Activated CD4-positive, alpha-beta T cell treated with anti-CD3 and anti-CD28 coated beads for 36 hours (primary cell): ENCODE results near the gene RPL27A. TPM values are rescaled to one million over a fixed set of nuclear protein-coding genes. Genes with fewer than 3 reads are reported as not detected.
A peak's percentile ranks its signal among the peaks of the same experiment; 100 is the strongest.

ENCODE experiments used
- ATAC-seq: fragments of 200-7000 bp; cut with Tn5 transposase; one replicate; pipeline ENCODE4 v1.10.0; 2021; ENCODE audit warnings: mild to moderate bottlenecking, moderate library complexity
- CTCF ChIA-PET: fragments of 350-600 bp; sonication (Branson Sonifier 250); formaldehyde crosslinking; loops from one replicate; lab custom pipeline; 2021; ENCODE audit warnings: antibody characterized with exemption; lab: Charles Lee
- POLR2A ChIA-PET: fragments of 350-600 bp; sonication (Branson Sonifier 250); formaldehyde crosslinking; loops from one replicate; lab custom pipeline; 2021; ENCODE audit warnings: antibody characterized with exemption, inconsistent platforms; lab: Charles Lee
- DNase-seq: peaks from one replicate; pipeline ENCODE4 v3.0.0-alpha.2; 2020
- H3K27ac Mint-ChIP-seq: one replicate; pipeline ENCODE4 v1.8.0; 2021; ENCODE audit warnings: mixed read lengths
- H3K27me3 Mint-ChIP-seq: one replicate; pipeline ENCODE4 v1.8.0; 2021; ENCODE audit warnings: mixed read lengths
- H3K36me3 Mint-ChIP-seq: one replicate; pipeline ENCODE4 v1.8.0; 2021; ENCODE audit warnings: low read depth, mixed read lengths
- H3K4me1 Mint-ChIP-seq: one replicate; pipeline ENCODE4 v1.8.0; 2021; ENCODE audit warnings: mixed read lengths
- H3K4me3 Mint-ChIP-seq: one replicate; pipeline ENCODE4 v1.8.0; 2021; ENCODE audit warnings: mild to moderate bottlenecking, moderate library complexity, mixed read lengths
- H3K9me3 Mint-ChIP-seq: one replicate; pipeline ENCODE4 v1.8.0; 2021; ENCODE audit warnings: low read depth, mixed read lengths
- intact Hi-C, 2 experiments: fragments of 100-400 bp; cut with DNase I in 1 of 2; cut with micrococcal nuclease in 1 of 2; formaldehyde crosslinking; loops; one replicate each; pipeline versions ENCODE4 v1.14.2 to v1.15.1; 2022 to 2024; cut with DNase I, micrococcal nuclease
- total RNA-seq, 2 experiments: library from RNA; stranded (reverse); gene quantifications; one replicate each; pipeline ENCODE4 v1.2.3, GENCODE V29; 2021

RPL27A gene
- 1,000 to 10,000 TPM in 1 of 2 experiments, 100 to 1,000 TPM in 1; 688 to 1,021 TPM for total RNA-seq

DNA sequence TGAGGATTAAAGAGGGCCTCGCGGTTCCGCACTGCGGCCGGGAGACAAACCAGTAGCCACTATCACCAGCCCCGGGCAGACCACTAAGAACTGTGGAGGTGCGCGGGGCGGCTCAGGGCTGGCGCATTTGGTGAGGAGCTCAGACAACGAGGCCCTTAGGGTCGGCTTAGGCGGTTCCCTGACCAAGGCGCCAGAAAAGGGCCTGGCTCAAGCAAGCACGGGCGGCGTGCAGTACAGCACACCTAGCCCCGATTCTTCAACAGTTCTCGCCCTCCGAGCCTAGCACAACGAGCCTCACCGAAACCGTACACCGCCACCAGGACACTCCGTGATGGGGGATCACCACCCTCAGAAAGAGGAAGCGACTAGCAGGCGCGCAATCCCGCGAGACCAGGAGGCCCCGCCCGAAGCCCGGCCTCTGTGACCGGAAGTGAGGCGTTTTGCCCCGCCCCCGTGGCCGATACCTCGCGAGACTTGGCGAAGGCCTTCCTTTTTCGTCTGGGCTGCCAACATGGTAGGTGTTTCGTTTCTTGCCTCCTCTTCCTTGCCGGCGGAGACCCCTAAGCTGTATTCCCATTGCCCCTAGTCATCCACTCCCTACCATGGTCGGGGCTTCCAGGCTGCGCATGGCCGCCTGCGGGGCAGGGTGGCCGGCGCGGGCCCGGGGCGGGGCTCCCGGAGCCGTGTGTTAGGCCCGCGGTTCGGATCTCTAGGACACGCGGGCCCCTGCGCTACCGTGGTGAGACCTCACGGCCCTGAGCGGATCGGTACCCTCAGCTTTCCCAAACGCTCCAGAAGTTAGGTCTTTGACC, at the start of gene RPL27A, which contains the start of gene TRIM66:
TSS of gene RPL27A (plus strand) at position 490 of the 812 bp plus-strand sequence. CDS start at position 512, 22 bp downstream.
TSS of gene TRIM66 (minus strand) at position 363 of the 812 bp plus-strand sequence. CDS start 10,391 bp downstream, outside the sequence.
- peaks cover 46% of the 10 kb centered on the region for H3K4me1 Mint-ChIP-seq
- ChIA-PET CTCF (interaction anchor here (0.6 kb wide), 2 partner anchors 277 to 1009 kb away, joined by 3 read pairs; no protein-coding TSS in a partner anchor), POLR2A (interaction anchor here (0.8 to 1.5 kb wide), 2 partner anchors 15 to 89 kb away, joined by 3 read pairs; partner anchors contain the start of gene STK33)
- DNase-seq (peak; percentile 99), ATAC-seq (peak; percentile 96)
- peaks cover 73% of the 10 kb centered on the region for H3K36me3 Mint-ChIP-seq
- intact Hi-C loops = loop anchor here (1.0 to 10.0 kb wide), 13 partner anchors 229 to 1772 kb away; partner anchors contain the start of genes TMEM9B (in 2 of the 2), ADM (in 1 of the 2), AKIP1 (in 1 of the 2) and AMPD3 (in 1 of the 2)
- peaks cover 2% of the 10 kb centered on the region for H3K9me3 Mint-ChIP-seq
- H3K4me3 Mint-ChIP-seq = peak within 1 kb of the TSS; percentile 97
- no peaks in the 10 kb centered on the region for H3K27me3 Mint-ChIP-seq
- H3K27ac Mint-ChIP-seq = peak within 1 kb of the TSS; percentile 98

DNA sequence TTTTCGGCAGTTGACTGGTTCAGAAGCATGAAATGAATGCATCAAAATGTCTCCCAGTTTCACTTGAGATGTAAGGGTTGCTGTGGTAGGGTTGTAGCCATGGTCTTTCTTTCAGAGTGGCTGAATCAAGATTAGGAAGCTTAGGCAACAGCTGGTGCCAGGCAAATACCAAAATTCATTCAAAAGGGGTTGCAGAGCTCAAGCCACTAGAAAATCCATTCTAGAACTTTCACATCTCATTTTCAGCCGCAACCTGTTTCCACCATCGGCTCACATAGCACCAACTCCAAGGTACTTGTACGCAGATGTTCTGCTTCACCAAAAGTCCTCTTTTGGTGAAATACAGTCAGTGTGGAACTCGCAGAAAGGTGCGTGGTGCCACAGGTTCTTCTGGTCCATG, 48.1 kb upstream of the RPL27A start:
- ChIA-PET CTCF (no interaction called here), POLR2A (no interaction called here)
- intact Hi-C loops = no loop called here
- ATAC-seq (no peak), DNase-seq (no peak)
- H3K27me3 Mint-ChIP-seq = no peaks in the 10 kb centered on the region
- H3K4me1 Mint-ChIP-seq = no peaks in the 10 kb centered on the region
- H3K36me3 Mint-ChIP-seq = peaks cover 42% of the 10 kb centered on the region
- H3K27ac Mint-ChIP-seq = no peak overlapping the region
- H3K4me3 Mint-ChIP-seq = no peak overlapping the region
- H3K9me3 Mint-ChIP-seq = peaks cover 3% of the 10 kb centered on the region

DNA sequence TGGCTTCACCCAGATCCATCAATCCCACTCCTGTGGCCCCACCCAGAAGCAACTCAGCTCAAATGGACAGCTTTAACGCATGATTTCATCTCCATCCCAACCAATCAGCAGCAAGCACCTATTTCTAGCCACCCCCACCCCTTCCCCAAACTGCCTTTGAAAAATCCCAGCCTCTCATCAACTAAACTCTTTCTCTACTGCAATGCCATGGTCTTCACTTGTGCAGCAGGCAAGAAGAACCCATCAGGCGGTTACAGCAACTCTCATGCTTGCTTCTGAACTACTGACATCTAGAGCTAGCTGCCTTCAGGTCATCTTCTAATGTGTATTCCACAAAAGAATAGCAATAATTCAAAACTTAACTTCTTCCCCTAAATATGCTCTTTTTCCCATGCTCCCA, 46.5 kb upstream of the RPL27A start:
- no peak for DNase-seq
- peaks cover 2% of the 10 kb centered on the region for H3K4me1 Mint-ChIP-seq
- CTCF ChIA-PET = no interaction called here
- H3K9me3 Mint-ChIP-seq = peaks cover 3% of the 10 kb centered on the region
- H3K27me3 Mint-ChIP-seq = no peaks in the 10 kb centered on the region
- POLR2A ChIA-PET = no interaction called here
- no peak for ATAC-seq
- no peak overlapping the region for H3K27ac Mint-ChIP-seq
- intact Hi-C loops = no loop called here
- H3K36me3 Mint-ChIP-seq = peaks cover 50% of the 10 kb centered on the region
- H3K4me3 Mint-ChIP-seq = no peak overlapping the region

DNA sequence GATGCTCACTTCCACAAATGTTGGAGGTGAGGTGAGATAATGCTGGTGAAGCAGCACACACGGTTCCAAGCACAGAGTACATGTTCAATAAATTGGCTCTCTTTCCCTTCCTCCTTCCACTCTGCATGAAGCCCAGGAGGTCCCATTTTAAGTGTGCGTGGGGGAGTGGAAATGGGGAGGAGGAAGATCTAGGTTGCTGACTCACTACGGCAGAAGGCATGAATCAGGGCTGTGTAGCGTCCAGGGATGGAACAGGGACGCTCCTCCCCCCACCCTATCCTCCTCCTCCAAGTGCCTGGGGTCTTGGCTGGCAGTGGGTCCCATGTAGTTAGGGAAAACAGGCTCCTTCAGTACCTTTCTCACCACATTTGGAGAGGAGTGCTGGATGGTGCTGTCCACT, 44.3 kb upstream of the RPL27A start:
- no peak for DNase-seq
- ChIA-PET POLR2A (no interaction called here), CTCF (no interaction called here)
- intact Hi-C loops = no loop called here
- Mint-ChIP-seq H3K9me3 (peaks cover 3% of the 10 kb centered on the region), H3K27ac (no peak overlapping the region), H3K4me1 (peaks cover 9% of the 10 kb centered on the region), H3K27me3 (no peaks in the 10 kb centered on the region), H3K4me3 (no peak overlapping the region), H3K36me3 (peaks cover 61% of the 10 kb centered on the region)
- ATAC-seq = no peak

DNA sequence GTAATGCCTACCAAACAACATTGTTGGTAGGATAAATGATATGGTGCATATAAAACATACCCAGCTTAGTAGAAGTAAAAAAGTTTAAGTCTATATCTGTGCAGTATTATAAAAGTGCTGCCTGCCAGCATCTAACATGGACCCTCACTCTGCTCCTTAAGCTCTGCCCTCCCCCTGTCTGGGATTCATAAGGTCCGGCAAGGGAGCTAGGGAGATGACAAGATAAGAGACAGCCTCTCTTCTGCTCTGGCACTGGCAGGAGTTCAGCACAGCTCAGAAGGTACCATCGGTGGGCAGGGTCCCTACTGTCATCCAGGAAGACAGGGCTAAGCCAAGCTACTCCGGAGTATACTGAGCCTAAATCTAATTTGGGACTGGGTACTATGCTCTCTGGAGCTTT, 42.9 kb upstream of the RPL27A start:
- Mint-ChIP-seq H3K4me3 (no peak overlapping the region), H3K27me3 (no peaks in the 10 kb centered on the region), H3K9me3 (peaks cover 3% of the 10 kb centered on the region), H3K27ac (no peak overlapping the region), H3K4me1 (peaks cover 9% of the 10 kb centered on the region), H3K36me3 (peaks cover 61% of the 10 kb centered on the region)
- ChIA-PET CTCF (no interaction called here), POLR2A (no interaction called here)
- intact Hi-C loops = no loop called here
- DNase-seq (no peak), ATAC-seq (no peak)

DNA sequence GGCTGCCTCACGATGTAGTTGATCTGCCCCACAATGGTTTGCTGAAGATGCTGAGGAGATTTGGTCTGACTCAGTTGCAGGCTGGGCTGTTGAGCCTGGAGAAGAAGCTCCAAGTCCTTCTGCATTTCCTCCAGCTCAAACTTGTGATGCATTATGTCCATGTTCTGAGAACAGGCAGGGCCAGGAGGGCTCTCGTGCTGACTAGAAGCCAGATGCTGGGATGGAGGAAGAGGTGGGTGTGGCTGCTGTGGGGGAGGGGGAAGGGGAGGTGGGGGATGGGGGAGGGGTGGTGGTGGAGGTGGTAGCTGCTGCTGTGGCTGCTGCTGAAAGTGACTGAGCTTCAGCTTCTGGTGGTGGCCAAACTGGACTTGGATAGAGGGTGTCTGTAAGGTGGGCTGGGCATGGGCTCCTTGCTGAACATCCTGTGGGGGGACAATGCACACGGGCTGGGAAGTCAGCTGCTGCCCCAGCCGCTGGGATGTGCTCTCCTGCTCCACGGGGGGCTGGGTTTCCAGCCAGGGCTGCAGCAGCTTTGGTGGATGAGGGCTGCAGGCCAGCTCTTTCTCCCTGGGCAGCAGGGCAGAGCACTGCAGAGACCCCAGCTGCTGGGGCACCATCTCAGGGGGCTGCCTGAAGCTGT, 42.2 kb upstream of the RPL27A start:
- no peak overlapping the region for H3K27ac Mint-ChIP-seq
- ATAC-seq (no peak), DNase-seq (no peak)
- no peak overlapping the region for H3K4me3 Mint-ChIP-seq
- no peaks in the 10 kb centered on the region for H3K27me3 Mint-ChIP-seq
- H3K36me3 Mint-ChIP-seq = peaks cover 58% of the 10 kb centered on the region
- POLR2A ChIA-PET = no interaction called here
- peaks cover 9% of the 10 kb centered on the region for H3K4me1 Mint-ChIP-seq
- intact Hi-C loops = no loop called here
- CTCF ChIA-PET = no interaction called here
- H3K9me3 Mint-ChIP-seq = peaks cover 3% of the 10 kb centered on the region

DNA sequence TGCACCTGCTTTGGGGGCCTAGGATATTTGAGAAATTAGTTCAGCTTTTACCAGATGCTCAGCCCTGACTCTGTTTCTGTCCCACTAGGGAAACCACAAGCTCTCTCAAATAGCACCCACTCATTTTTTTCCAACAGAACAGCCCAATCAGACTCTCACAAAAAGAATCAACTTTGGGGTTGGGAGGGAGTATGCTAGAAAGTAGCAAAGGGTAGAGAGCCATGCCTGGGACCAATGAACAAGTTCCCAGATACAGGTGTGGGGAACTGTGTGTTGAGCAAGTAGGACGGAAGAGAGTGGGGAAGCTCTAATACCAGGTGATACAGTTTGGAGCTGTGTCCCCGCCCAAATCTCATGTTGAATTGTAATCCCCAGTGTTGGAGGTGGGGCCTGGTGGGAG, 41.3 kb upstream of the RPL27A start:
- DNase-seq = no peak
- H3K36me3 Mint-ChIP-seq = peaks cover 52% of the 10 kb centered on the region
- CTCF ChIA-PET = interaction anchor here (0.8 kb wide), 1 partner anchor 145 kb away, joined by 3 read pairs; no protein-coding TSS in a partner anchor
- H3K4me1 Mint-ChIP-seq = peaks cover 9% of the 10 kb centered on the region
- POLR2A ChIA-PET = no interaction called here
- no peak overlapping the region for H3K27ac Mint-ChIP-seq
- intact Hi-C loops = no loop called here
- H3K27me3 Mint-ChIP-seq = no peaks in the 10 kb centered on the region
- ATAC-seq = no peak
- peaks cover 3% of the 10 kb centered on the region for H3K9me3 Mint-ChIP-seq
- no peak overlapping the region for H3K4me3 Mint-ChIP-seq

DNA sequence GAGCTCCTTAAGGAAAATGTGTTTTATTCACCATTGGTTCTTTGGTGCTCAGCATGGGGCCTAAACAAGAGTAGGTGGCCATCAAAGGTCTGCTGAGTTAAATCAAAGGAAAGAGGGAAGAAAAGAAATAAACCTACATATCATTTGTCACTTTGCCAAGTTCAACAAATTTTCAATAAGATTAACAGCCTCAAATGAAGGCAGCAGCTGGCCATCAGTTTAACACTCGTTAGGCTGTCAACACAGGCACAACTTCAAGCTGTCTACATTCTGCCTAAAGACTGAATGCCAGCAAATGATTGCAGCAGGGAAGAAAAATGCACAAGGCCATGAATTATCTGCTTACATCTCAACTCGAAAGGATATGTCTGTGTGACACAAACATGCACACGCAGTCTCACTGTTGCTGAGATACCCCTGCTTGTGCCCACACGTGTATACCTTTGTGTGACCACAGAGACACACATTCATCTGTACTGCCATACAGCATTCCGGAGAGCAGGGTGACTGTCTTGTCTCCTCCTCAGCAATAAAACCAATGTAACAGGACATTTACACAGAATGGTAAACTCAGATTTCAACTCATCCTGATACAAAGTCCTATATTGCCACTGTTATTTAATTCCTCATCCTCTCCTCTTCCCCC, 40.3 kb upstream of the RPL27A start:
- no peak for ATAC-seq
- ChIA-PET CTCF (no interaction called here), POLR2A (no interaction called here)
- H3K9me3 Mint-ChIP-seq = no peaks in the 10 kb centered on the region
- no peak overlapping the region for H3K27ac Mint-ChIP-seq
- H3K4me1 Mint-ChIP-seq = peaks cover 9% of the 10 kb centered on the region
- no peak for DNase-seq
- no peaks in the 10 kb centered on the region for H3K27me3 Mint-ChIP-seq
- no peak overlapping the region for H3K4me3 Mint-ChIP-seq
- intact Hi-C loops = no loop called here
- peaks cover 47% of the 10 kb centered on the region for H3K36me3 Mint-ChIP-seq

DNA sequence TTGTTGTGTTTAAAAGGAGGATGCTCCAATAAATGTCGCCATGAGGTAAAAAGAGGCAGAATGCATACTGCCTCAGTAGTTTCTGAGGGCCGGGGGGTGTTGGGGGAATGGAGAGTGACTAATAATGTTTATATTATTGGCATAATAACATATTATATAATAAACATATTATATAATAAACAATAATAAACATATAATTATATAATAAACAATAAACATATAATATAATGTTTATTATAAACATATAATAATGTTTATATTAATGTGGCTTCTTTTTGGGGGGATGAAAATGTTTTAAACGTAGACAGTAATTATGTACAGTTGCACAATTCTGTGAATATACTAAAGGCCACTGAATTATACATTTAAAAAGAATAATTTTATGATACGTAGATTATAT, 35.7 kb upstream of the RPL27A start:
- intact Hi-C loops = no loop called here
- POLR2A ChIA-PET = no interaction called here
- H3K36me3 Mint-ChIP-seq = peaks cover 25% of the 10 kb centered on the region
- no peak for ATAC-seq
- no peaks in the 10 kb centered on the region for H3K9me3 Mint-ChIP-seq
- no peak overlapping the region for H3K27ac Mint-ChIP-seq
- DNase-seq = no peak
- CTCF ChIA-PET = interaction anchor here (0.6 to 0.8 kb wide), 2 partner anchors 194 to 383 kb away, joined by 3 read pairs; partner anchors contain the start of gene LMO1
- H3K27me3 Mint-ChIP-seq = no peaks in the 10 kb centered on the region
- H3K4me3 Mint-ChIP-seq = no peak overlapping the region
- H3K4me1 Mint-ChIP-seq = peaks cover under 1% of the 10 kb centered on the region

DNA sequence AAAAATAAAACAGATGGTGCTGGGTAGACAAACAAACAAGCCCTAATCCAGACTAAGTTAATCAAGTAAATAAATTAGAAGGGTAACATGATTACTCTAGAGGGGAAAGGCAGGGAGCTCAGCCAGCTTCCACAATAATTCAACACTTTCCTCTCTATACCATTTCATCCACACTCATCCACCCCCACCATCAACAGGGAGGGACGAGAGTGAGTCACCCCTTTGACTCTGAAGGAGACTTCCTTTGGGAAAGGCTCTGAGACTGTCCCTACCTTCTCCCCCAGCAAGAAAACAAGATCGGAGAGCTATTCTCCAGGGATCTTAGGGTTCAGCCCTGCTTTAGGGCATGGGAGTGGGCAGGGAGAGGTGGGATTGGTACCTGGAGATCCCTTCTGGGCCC, 33.2 kb upstream of the RPL27A start:
- intact Hi-C loops = no loop called here
- no peaks in the 10 kb centered on the region for H3K4me1 Mint-ChIP-seq
- POLR2A ChIA-PET = no interaction called here
- H3K27ac Mint-ChIP-seq = no peak overlapping the region
- no peaks in the 10 kb centered on the region for H3K27me3 Mint-ChIP-seq
- no peak overlapping the region for H3K4me3 Mint-ChIP-seq
- no peaks in the 10 kb centered on the region for H3K9me3 Mint-ChIP-seq
- no peak for DNase-seq
- CTCF ChIA-PET = no interaction called here
- peaks cover 18% of the 10 kb centered on the region for H3K36me3 Mint-ChIP-seq
- no peak for ATAC-seq

DNA sequence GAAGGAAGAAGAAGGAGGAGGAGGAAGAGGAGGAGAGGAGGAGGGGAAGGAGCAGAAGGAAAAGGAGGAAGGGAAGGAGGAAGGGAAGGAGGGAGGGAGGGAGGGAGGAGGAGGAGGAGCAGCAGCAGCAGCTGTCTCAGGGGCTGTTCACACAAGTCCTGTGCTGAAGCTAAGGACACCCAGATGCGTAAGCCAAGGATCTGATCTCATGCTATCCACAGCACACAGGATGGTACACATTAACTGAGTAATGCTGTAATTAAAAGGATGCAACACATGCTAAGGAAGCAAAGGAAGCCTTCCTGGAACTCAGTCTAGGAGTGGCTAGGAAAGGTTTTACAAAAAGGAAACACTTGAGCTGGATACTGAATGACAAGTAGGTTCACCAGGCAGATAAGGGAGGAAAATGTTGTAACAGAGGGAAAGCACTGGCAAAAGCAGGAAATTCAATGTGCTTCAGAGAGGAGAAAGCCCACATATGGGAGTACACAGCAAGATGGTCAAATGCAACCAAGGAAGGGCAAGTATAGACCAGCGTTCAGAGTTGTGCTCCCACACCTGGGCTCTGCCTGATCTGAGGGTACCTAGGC, 32.1 kb upstream of the RPL27A start:
- ChIA-PET POLR2A (no interaction called here), CTCF (interaction anchor here (0.6 kb wide), 1 partner anchor 325 kb away, joined by 3 read pairs; no protein-coding TSS in a partner anchor)
- H3K27me3 Mint-ChIP-seq = no peaks in the 10 kb centered on the region
- ATAC-seq (no peak), DNase-seq (no peak)
- H3K36me3 Mint-ChIP-seq = peaks cover 18% of the 10 kb centered on the region
- no peak overlapping the region for H3K4me3 Mint-ChIP-seq
- intact Hi-C loops = no loop called here
- H3K27ac Mint-ChIP-seq = no peak overlapping the region
- H3K4me1 Mint-ChIP-seq = no peaks in the 10 kb centered on the region
- H3K9me3 Mint-ChIP-seq = no peaks in the 10 kb centered on the region
